ENCODE data around the gene P2RX1.

The P2RX1 gene

DNA sequence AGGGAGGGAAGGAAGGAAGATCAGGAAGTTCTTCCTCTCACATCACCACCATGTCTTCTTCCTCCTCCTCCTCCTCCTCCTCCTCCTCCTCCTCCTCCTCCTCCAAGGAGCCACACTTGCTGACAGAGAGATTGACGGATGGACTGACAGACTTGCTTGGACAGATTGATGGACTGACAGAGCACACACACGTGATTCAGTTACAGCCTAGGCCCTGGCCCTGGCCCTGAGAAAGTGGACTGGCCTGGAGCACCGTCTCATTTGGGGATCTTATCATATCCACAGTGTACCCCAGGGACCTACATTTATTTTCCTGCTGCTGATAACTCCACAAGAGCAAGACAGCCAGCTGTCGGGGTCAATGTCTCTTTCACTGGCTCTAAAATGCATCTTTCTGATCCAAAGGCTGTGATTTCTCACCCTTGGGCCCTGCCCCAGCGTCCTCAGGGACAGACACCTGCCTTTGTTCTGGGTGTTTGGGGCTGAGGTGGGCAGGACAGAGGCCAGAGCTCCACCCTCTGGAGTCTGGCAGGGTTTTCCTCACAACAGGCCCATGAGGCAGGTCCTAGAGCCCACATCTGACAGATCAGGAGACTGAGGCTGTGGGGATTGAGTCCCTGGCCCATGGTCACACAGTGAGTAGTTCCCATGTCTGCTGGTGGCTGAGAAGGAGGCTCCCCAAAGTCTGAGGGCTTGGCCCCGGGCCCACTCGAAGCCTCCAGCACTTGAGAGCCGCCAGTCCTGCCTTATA, 2.3 kb upstream of the P2RX1 start:
- no peak overlapping the region for H3K4me2 ChIP-seq (ENCODE audit: low read depth, low read length)
- TF ChIP-seq EZH2 (optimal IDR thresholded peaks at IDR 0.05; ENCODE audit: low read depth, low read length) = no peak
- no peak for TF ChIP-seq EZH2phosphoT487 (IDR thresholded peaks at IDR 0.05; ENCODE audit: low read length)
- TF ChIP-seq, protein P1, sequence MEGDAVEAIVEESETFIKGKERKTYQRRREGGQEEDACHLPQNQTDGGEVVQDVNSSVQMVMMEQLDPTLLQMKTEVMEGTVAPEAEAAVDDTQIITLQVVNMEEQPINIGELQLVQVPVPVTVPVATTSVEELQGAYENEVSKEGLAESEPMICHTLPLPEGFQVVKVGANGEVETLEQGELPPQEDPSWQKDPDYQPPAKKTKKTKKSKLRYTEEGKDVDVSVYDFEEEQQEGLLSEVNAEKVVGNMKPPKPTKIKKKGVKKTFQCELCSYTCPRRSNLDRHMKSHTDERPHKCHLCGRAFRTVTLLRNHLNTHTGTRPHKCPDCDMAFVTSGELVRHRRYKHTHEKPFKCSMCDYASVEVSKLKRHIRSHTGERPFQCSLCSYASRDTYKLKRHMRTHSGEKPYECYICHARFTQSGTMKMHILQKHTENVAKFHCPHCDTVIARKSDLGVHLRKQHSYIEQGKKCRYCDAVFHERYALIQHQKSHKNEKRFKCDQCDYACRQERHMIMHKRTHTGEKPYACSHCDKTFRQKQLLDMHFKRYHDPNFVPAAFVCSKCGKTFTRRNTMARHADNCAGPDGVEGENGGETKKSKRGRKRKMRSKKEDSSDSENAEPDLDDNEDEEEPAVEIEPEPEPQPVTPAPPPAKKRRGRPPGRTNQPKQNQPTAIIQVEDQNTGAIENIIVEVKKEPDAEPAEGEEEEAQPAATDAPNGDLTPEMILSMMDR (IDR thresholded peaks at IDR 0.05; ENCODE audit: low read length) = no peak

DNA sequence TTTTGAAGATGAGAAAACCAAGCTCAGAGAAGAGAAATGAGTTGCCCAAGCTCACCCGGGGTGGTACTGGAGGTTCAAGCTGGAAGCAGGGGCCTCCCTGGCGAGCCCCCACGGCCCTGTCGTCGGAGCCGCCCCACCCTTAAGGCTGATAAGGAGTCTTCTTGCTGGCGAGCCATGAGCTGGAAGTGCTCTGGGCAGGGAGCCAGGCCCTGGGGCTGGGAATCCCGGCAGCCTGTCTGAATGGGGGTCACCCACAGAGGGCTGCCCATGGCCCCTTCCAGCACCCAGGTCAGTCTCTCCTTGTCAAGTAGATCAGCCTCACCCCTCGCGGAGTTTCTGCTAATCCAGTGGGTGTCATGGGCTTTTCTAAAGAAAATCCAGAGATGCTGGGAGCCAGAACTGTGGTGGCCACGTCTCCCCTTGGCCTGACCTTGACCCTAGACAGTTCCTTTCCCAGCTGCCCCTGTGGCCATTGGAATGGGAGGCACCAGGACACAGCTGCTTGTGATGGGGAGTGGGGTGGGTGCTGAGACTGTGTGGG, 1.2 kb upstream of the P2RX1 start:
- Histone ChIP-seq H3K4me2 (ENCODE audit: low read depth, low read length) (no peak overlapping the region), H3K27ac (ENCODE audit: low read length) (0 out of 2 replicates have a peak overlapping the region, but pooled peaks have one; percentile 96)

More for the DNA sequence above, 2.3 kb upstream of the P2RX1 start:
- Histone ChIP-seq H3K4me1 (ENCODE audit: low read length) (peaks cover 12% of the 10 kb centered on the region), H3K36me3 (replicated peaks; ENCODE audit: insufficient read depth, low read length) (no peaks in the 10 kb centered on the region), H3K27ac (ENCODE audit: low read length) (peak overlapping the region; percentile 26; the same call in 1 of the 2 replicates), H3F3A (ENCODE audit: insufficient read depth, low read length) (peaks cover 25% of the 10 kb centered on the region), H3K9me2 (replicated peaks; ENCODE audit: insufficient read depth, low read length) (no peaks in the 10 kb centered on the region), H3K79me2 (ENCODE audit: low read length) (peaks cover 27% of the 10 kb centered on the region), H2AFZ (ENCODE audit: low read length) (no peak overlapping the region), H4K20me1 (ENCODE audit: insufficient read depth, low read length) (no peaks in the 10 kb centered on the region), H3K27me3 (replicated peaks; ENCODE audit: insufficient read depth, low read length) (no peaks in the 10 kb centered on the region), H3K9ac (ENCODE audit: low read length) (no peak overlapping the region), H3K4me3 (ENCODE audit: low read length) (no peak overlapping the region), H3K9me3 (replicated peaks; ENCODE audit: insufficient read depth, low read length) (no peaks in the 10 kb centered on the region)
- DNase-seq = no peak

DNA sequence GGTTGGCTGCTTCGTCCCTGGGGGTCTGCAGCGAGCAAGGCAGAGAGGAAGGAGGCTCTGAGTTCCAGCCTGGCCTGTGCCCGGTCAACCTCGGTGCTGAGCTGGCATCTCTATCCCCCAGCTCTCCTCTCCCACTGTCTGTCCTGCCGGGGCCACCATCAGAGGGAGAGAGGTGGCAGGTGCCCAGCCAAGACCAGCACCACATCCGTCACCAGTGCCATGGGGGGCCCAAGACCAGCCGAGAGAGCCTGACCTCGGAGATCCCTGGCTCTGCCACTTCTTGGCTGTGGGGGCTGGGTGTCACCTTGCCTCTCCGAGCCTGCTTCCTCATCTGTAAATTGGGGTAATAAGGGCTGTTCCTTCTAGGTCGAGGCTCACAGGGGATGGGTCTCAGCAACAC, 560 bp upstream of the P2RX1 start:
- Histone ChIP-seq H3K79me2 (ENCODE audit: low read length) (peaks cover 39% of the 10 kb centered on the region), H3K4me2 (ENCODE audit: low read depth, low read length) (peak overlapping the region; percentile 96), H4K20me1 (ENCODE audit: insufficient read depth, low read length) (no peaks in the 10 kb centered on the region), H3F3A (ENCODE audit: insufficient read depth, low read length) (peaks cover 29% of the 10 kb centered on the region), H3K9ac (ENCODE audit: low read length) (peak overlapping the region; percentile 95; the same call in 1 of the 2 replicates), H2AFZ (ENCODE audit: low read length) (no peak overlapping the region), H3K9me3 (replicated peaks; ENCODE audit: insufficient read depth, low read length) (no peaks in the 10 kb centered on the region), H3K36me3 (replicated peaks; ENCODE audit: insufficient read depth, low read length) (no peaks in the 10 kb centered on the region), H3K4me3 (ENCODE audit: low read length) (peak overlapping the region; percentile 83; the same call in 1 of the 2 replicates), H3K27me3 (replicated peaks; ENCODE audit: insufficient read depth, low read length) (no peaks in the 10 kb centered on the region), H3K27ac (ENCODE audit: low read length) (peak overlapping the region; percentile 96; the same call in 1 of the 2 replicates), H3K4me1 (ENCODE audit: low read length) (peaks cover 23% of the 10 kb centered on the region), H3K9me2 (replicated peaks; ENCODE audit: insufficient read depth, low read length) (no peaks in the 10 kb centered on the region)
- no peak for DNase-seq
- TF ChIP-seq, protein P1 (IDR thresholded peaks at IDR 0.05; ENCODE audit: low read length) = no peak
- TF ChIP-seq EZH2phosphoT487 (IDR thresholded peaks at IDR 0.05; ENCODE audit: low read length) (no peak), EZH2 (optimal IDR thresholded peaks at IDR 0.05; ENCODE audit: low read depth, low read length) (no peak)

More for the DNA sequence above, 1.2 kb upstream of the P2RX1 start:
- peaks cover 21% of the 10 kb centered on the region for H3K4me1 ChIP-seq (ENCODE audit: low read length)
- DNase-seq = no peak
- no peaks in the 10 kb centered on the region for H3K36me3 ChIP-seq (replicated peaks; ENCODE audit: insufficient read depth, low read length)
- H3K9ac ChIP-seq (ENCODE audit: low read length) = no peak overlapping the region
- H3K79me2 ChIP-seq (ENCODE audit: low read length) = peaks cover 38% of the 10 kb centered on the region
- H3K27me3 ChIP-seq (replicated peaks; ENCODE audit: insufficient read depth, low read length) = no peaks in the 10 kb centered on the region
- H3K9me3 ChIP-seq (replicated peaks; ENCODE audit: insufficient read depth, low read length) = no peaks in the 10 kb centered on the region
- no peak for TF ChIP-seq EZH2phosphoT487 (IDR thresholded peaks at IDR 0.05; ENCODE audit: low read length)
- TF ChIP-seq EZH2 (optimal IDR thresholded peaks at IDR 0.05; ENCODE audit: low read depth, low read length) = no peak
- TF ChIP-seq, protein P1 (IDR thresholded peaks at IDR 0.05; ENCODE audit: low read length) = no peak
- H4K20me1 ChIP-seq (ENCODE audit: insufficient read depth, low read length) = no peaks in the 10 kb centered on the region
- no peaks in the 10 kb centered on the region for H3K9me2 ChIP-seq (replicated peaks; ENCODE audit: insufficient read depth, low read length)
- no peak overlapping the region for H2AFZ ChIP-seq (ENCODE audit: low read length)
- H3K4me3 ChIP-seq (ENCODE audit: low read length) = no peak overlapping the region
- peaks cover 24% of the 10 kb centered on the region for H3F3A ChIP-seq (ENCODE audit: insufficient read depth, low read length)

Measured in MM.1S (cell line).